Measurements from ENCODE around the gene RACGAP1.

Gene RACGAP1

GRCh38 chr12:49961993-49962764, 63.1 kb downstream of the RACGAP1 start:
- no peak overlapping the region for H3K27ac ChIP-seq (replicated peaks; ENCODE audit: low read length)
- H2BK5ac ChIP-seq (ENCODE audit: low read length): no peak overlapping the region
- no peak overlapping the region for H3K9ac ChIP-seq (ENCODE audit: low read depth, low read length, poor library complexity)
- peaks cover 8 to 36% (median 18%) of the 10 kb centered on the region in 3 experiments for H3K27me3 ChIP-seq (ENCODE audit: control insufficient read depth in 3 of 3, insufficient read depth in 3 of 3, low read depth in 1 of 3, low read length in 3 of 3)
- no peaks in the 10 kb centered on the region for H3K36me3 ChIP-seq (replicated peaks in 1 of 2; ENCODE audit: control insufficient read depth in 2 of 2, insufficient read depth in 2 of 2, low read length in 2 of 2)
- peak overlapping the region; percentile 84 for H3K18ac ChIP-seq (ENCODE audit: low read length)
- H2AFZ ChIP-seq (ENCODE audit: low read length): no peak overlapping the region
- H2BK12ac ChIP-seq (ENCODE audit: low read length): no peak overlapping the region
- H4K8ac ChIP-seq (ENCODE audit: low read depth, low read length): no peak overlapping the region
- WGBS, 2 donors (ENCODE audit: extremely low coverage in 2 of 2, insufficient read length in 2 of 2, insufficient replicate concordance in 1 of 2): no CpG with 5 or more reads among the region's 37 CpGs
- no peak overlapping the region for H3K14ac ChIP-seq (ENCODE audit: low read length)
- no peak overlapping the region for H2BK15ac ChIP-seq (ENCODE audit: low read length)
- peak overlapping the region; percentile 80 for H3K23ac ChIP-seq (ENCODE audit: low read depth, low read length, poor library complexity)
- H3K4me1 ChIP-seq (ENCODE audit: control insufficient read depth in 2 of 2, insufficient read depth in 1 of 2, low read depth in 1 of 2, low read length in 2 of 2): peaks cover 19 to 30% of the 10 kb centered on the region in 2 donors
- no peak overlapping the region for H2BK120ac ChIP-seq (ENCODE audit: low read depth, low read length)
- no peak for DNase-seq (ENCODE audit: low spot score)
- H3K79me1 ChIP-seq (ENCODE audit: low read depth, low read length): no peaks in the 10 kb centered on the region
- H3K4me3 ChIP-seq (ENCODE audit: low read length in 2 of 2): no peak overlapping the region
- H3K9me3 ChIP-seq (replicated peaks in 1 of 2; ENCODE audit: control insufficient read depth in 2 of 2, insufficient read depth in 1 of 2, low read depth in 1 of 2, low read length in 2 of 2): no peaks in the 10 kb centered on the region
- H3K4me2 ChIP-seq (ENCODE audit: insufficient read depth, low read length, poor library complexity, severe bottlenecking): peak overlapping the region; percentile 49
- peak overlapping the region; percentile 56 for H2AK5ac ChIP-seq (ENCODE audit: low read depth, low read length)
- H3K4ac ChIP-seq (ENCODE audit: low read length): no peak overlapping the region
- no peak overlapping the region for H4K91ac ChIP-seq (ENCODE audit: low read depth, low read length, poor library complexity)

- Histone ChIP-seq H3K23ac (ENCODE audit: low read depth, low read length, poor library complexity) (peak within 1 kb of the TSS; percentile 80), H3K18ac (ENCODE audit: low read length) (peak within 1 kb of the TSS; percentile 87), H3K79me1 (ENCODE audit: low read depth, low read length) (no peaks in the 10 kb centered on the region), H2BK120ac (ENCODE audit: low read depth, low read length) (no peak within 1 kb of the TSS), H3K9me3 (replicated peaks in 1 of 2; ENCODE audit: control insufficient read depth in 2 of 2, insufficient read depth in 1 of 2, low read depth in 1 of 2, low read length in 2 of 2) (no peaks in the 10 kb centered on the region), H3K27ac (replicated peaks; ENCODE audit: low read length) (no peak within 1 kb of the TSS), H3K9ac (ENCODE audit: low read depth, low read length, poor library complexity) (no peak within 1 kb of the TSS), H2BK15ac (ENCODE audit: low read length) (no peak within 1 kb of the TSS), H3K27me3 (ENCODE audit: control insufficient read depth in 3 of 3, insufficient read depth in 3 of 3, low read depth in 1 of 3, low read length in 3 of 3) (peaks cover 8 to 38% (median 18%) of the 10 kb centered on the region in 3 experiments), H3K4me3 (ENCODE audit: low read length in 2 of 2) (peak within 1 kb of the TSS in 1 of 2 donors; percentile 72), H2BK5ac (ENCODE audit: low read length) (peak within 1 kb of the TSS; percentile 78), H2AK5ac (ENCODE audit: low read depth, low read length) (peak within 1 kb of the TSS; percentile 80), H4K91ac (ENCODE audit: low read depth, low read length, poor library complexity) (no peak within 1 kb of the TSS), H2AFZ (ENCODE audit: low read length) (no peak within 1 kb of the TSS), H3K14ac (ENCODE audit: low read length) (peak within 1 kb of the TSS; percentile 17), H3K4me1 (ENCODE audit: control insufficient read depth in 2 of 2, insufficient read depth in 1 of 2, low read depth in 1 of 2, low read length in 2 of 2) (peaks cover 21 to 24% of the 10 kb centered on the region in 2 donors), H2BK12ac (ENCODE audit: low read length) (no peak within 1 kb of the TSS), H3K4ac (ENCODE audit: low read length) (no peak within 1 kb of the TSS), H3K36me3 (replicated peaks in 1 of 2; ENCODE audit: control insufficient read depth in 2 of 2, insufficient read depth in 2 of 2, low read length in 2 of 2) (no peaks in the 10 kb centered on the region), H4K8ac (ENCODE audit: low read depth, low read length) (no peak within 1 kb of the TSS), H3K4me2 (ENCODE audit: insufficient read depth, low read length, poor library complexity, severe bottlenecking) (peak within 1 kb of the TSS; percentile 61)
- WGBS, 2 donors (ENCODE audit: extremely low coverage in 2 of 2, insufficient read length in 2 of 2, insufficient replicate concordance in 1 of 2): no CpG with 5 or more reads among the region's 111 CpGs
- no peak for DNase-seq (ENCODE audit: low spot score)
Observed at GRCh38 chr12:49961111-49961922, 64.0 kb downstream of the RACGAP1 start, which contains the start of gene AQP5. TSS of gene AQP5 (plus strand) at chr12:49961872. CDS start at chr12:49962018, 146 bp downstream.

GRCh38 chr12:49960474-49961110, 64.7 kb downstream of the RACGAP1 start:
- H3K4me2 ChIP-seq (ENCODE audit: insufficient read depth, low read length, poor library complexity, severe bottlenecking): no peak overlapping the region
- no peak overlapping the region for H4K8ac ChIP-seq (ENCODE audit: low read depth, low read length)
- no peak overlapping the region for H3K27ac ChIP-seq (replicated peaks; ENCODE audit: low read length)
- H2BK120ac ChIP-seq (ENCODE audit: low read depth, low read length): no peak overlapping the region
- peak overlapping the region; percentile 17 for H3K14ac ChIP-seq (ENCODE audit: low read length)
- H3K79me1 ChIP-seq (ENCODE audit: low read depth, low read length): no peaks in the 10 kb centered on the region
- H3K4me1 ChIP-seq (ENCODE audit: control insufficient read depth in 2 of 2, insufficient read depth in 1 of 2, low read depth in 1 of 2, low read length in 2 of 2): peaks cover 22 to 24% of the 10 kb centered on the region in 2 donors
- H2AK5ac ChIP-seq (ENCODE audit: low read depth, low read length): peak overlapping the region; percentile 80
- H2BK15ac ChIP-seq (ENCODE audit: low read length): no peak overlapping the region
- H2AFZ ChIP-seq (ENCODE audit: low read length): peak overlapping the region; percentile 63
- no peaks in the 10 kb centered on the region for H3K9me3 ChIP-seq (replicated peaks in 1 of 2; ENCODE audit: control insufficient read depth in 2 of 2, insufficient read depth in 1 of 2, low read depth in 1 of 2, low read length in 2 of 2)
- no peak overlapping the region for H4K91ac ChIP-seq (ENCODE audit: low read depth, low read length, poor library complexity)
- H3K4ac ChIP-seq (ENCODE audit: low read length): no peak overlapping the region
- no peak overlapping the region for H3K4me3 ChIP-seq (ENCODE audit: low read length in 2 of 2)
- peak overlapping the region; percentile 78 for H2BK5ac ChIP-seq (ENCODE audit: low read length)
- DNase-seq (ENCODE audit: low spot score): no peak
- peak overlapping the region; percentile 87 for H3K18ac ChIP-seq (ENCODE audit: low read length)
- no peak overlapping the region for H3K23ac ChIP-seq (ENCODE audit: low read depth, low read length, poor library complexity)
- H3K9ac ChIP-seq (ENCODE audit: low read depth, low read length, poor library complexity): no peak overlapping the region
- WGBS, 2 donors (ENCODE audit: extremely low coverage in 2 of 2, insufficient read length in 2 of 2, insufficient replicate concordance in 1 of 2): no CpG with 5 or more reads among the region's 13 CpGs
- no peaks in the 10 kb centered on the region for H3K36me3 ChIP-seq (replicated peaks in 1 of 2; ENCODE audit: control insufficient read depth in 2 of 2, insufficient read depth in 2 of 2, low read length in 2 of 2)
- peaks cover 8 to 45% (median 14%) of the 10 kb centered on the region in 3 experiments for H3K27me3 ChIP-seq (ENCODE audit: control insufficient read depth in 3 of 3, insufficient read depth in 3 of 3, low read depth in 1 of 3, low read length in 3 of 3)
- H2BK12ac ChIP-seq (ENCODE audit: low read length): no peak overlapping the region
